ENCODE results near the gene NFIX. TPM values are rescaled to one million over a fixed set of nuclear protein-coding genes. Genes with fewer than 3 reads are reported as not detected.

Gene NFIX
- total and polyA plus RNA-seq, 9 of the 15 experiments (the other 6 are each of a cell fraction or from before 2014, with no cell fraction given), result 0.28 to 26.8 (median 5.4) TPM

DNA sequence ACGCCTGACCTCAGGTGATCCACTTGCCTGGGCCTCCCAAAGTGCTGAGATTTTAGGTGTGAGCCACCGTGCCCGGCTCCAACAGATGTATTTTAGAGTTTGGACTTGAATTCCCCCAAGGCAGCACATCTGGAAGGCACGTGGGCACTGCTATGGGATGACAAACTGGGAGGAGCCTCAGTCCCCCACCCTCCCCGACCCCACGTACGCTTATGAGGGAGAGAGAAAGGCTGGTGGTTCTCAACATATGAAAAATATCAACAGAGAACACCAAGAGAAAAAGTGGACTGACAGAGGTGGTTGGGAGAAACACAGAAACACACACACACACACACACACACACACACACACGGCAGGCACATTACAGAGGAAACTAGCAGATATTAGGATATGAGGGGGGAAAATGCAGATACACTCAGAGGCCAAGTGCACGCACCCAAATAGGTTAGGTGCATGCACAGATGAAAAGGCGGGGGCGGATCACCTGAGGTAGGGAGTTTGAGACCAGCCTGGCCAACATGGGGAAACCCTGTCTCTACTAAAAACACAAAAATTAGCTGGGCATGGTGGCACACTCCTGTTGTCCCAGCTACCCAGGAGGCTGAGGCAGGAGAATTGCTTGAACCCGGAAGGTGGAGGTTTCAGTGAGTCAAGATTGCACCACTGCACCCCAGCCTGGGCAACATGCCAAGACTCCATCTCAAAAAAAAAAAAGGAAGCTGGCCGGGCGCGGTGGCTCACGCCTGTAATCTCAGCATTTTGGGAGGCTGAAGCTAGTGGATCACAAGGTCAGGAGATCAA is 151.7 kb downstream of the NFIX start (continued):
- TF ChIP-seq RAD21 (CRISPR knock-in tag; conservative IDR thresholded peaks at IDR 0.05 in 1 of 2, IDR thresholded peaks at IDR 0.05 in 1 of 2), result no peak
- no peak for TF ChIP-seq RUNX1 (IDR thresholded peaks at IDR 0.05; ENCODE audit: low read depth)
- TF ChIP-seq ATF3 (IDR thresholded peaks at IDR 0.05), result peak; percentile 73
- no peak for TF ChIP-seq ATF3 (CRISPR knock-in tag; conservative IDR thresholded peaks at IDR 0.05)
- peak; percentile 41; the same call in 1 of the 2 replicates for TF ChIP-seq TRIM28 (IDR thresholded peaks at IDR 0.05)
- TF ChIP-seq, protein P1, sequence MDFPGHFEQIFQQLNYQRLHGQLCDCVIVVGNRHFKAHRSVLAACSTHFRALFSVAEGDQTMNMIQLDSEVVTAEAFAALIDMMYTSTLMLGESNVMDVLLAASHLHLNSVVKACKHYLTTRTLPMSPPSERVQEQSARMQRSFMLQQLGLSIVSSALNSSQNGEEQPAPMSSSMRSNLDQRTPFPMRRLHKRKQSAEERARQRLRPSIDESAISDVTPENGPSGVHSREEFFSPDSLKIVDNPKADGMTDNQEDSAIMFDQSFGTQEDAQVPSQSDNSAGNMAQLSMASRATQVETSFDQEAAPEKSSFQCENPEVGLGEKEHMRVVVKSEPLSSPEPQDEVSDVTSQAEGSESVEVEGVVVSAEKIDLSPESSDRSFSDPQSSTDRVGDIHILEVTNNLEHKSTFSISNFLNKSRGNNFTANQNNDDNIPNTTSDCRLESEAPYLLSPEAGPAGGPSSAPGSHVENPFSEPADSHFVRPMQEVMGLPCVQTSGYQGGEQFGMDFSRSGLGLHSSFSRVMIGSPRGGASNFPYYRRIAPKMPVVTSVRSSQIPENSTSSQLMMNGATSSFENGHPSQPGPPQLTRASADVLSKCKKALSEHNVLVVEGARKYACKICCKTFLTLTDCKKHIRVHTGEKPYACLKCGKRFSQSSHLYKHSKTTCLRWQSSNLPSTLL (IDR thresholded peaks at IDR 0.05), result 0 out of 2 replicates have a peak, but pooled peaks have one; percentile 46
- TF ChIP-seq BHLHE40 (IDR thresholded peaks at IDR 0.05; ENCODE audit: low read length), result no peak
- TF ChIP-seq, protein P2, sequence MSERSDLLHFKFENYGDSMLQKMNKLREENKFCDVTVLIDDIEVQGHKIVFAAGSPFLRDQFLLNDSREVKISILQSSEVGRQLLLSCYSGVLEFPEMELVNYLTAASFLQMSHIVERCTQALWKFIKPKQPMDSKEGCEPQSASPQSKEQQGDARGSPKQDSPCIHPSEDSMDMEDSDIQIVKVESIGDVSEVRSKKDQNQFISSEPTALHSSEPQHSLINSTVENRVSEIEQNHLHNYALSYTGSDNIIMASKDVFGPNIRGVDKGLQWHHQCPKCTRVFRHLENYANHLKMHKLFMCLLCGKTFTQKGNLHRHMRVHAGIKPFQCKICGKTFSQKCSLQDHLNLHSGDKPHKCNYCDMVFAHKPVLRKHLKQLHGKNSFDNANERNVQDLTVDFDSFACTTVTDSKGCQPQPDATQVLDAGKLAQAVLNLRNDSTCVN (CRISPR knock-in tag; IDR thresholded peaks at IDR 0.05), result peak; percentile 50; the same call in 1 of the 2 replicates
- no peak for TF ChIP-seq ZSCAN32 (CRISPR knock-in tag; IDR thresholded peaks at IDR 0.05)
- TF ChIP-seq, protein P3, sequence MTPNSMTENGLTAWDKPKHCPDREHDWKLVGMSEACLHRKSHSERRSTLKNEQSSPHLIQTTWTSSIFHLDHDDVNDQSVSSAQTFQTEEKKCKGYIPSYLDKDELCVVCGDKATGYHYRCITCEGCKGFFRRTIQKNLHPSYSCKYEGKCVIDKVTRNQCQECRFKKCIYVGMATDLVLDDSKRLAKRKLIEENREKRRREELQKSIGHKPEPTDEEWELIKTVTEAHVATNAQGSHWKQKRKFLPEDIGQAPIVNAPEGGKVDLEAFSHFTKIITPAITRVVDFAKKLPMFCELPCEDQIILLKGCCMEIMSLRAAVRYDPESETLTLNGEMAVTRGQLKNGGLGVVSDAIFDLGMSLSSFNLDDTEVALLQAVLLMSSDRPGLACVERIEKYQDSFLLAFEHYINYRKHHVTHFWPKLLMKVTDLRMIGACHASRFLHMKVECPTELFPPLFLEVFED (CRISPR knock-in tag; conservative IDR thresholded peaks at IDR 0.05), result no peak
- no peak for TF ChIP-seq ZC3H8 (IDR thresholded peaks at IDR 0.05)
- TF ChIP-seq LARP7 (IDR thresholded peaks at IDR 0.05), result no peak
- TF ChIP-seq SAFB2 (IDR thresholded peaks at IDR 0.05; ENCODE audit: borderline replicate concordance, low read depth, low read length, severe bottlenecking), result no peak
- no peak for TF ChIP-seq ZNF324 (CRISPR knock-in tag; IDR thresholded peaks at IDR 0.05)
- no peak for TF ChIP-seq NFRKB (IDR thresholded peaks at IDR 0.05; ENCODE audit: low read depth)
- peak; percentile 80 for TF ChIP-seq CEBPG (CRISPR knock-in tag; IDR thresholded peaks at IDR 0.05)
- peak; percentile 61 to 82 for TF ChIP-seq CEBPG (tag; conservative IDR thresholded peaks at IDR 0.05 in 1 of 2, IDR thresholded peaks at IDR 0.05 in 1 of 2)
- TF ChIP-seq RBM34 (IDR thresholded peaks at IDR 0.05; ENCODE audit: borderline replicate concordance, insufficient read depth, low read length), result no peak
- TF ChIP-seq HDGF (IDR thresholded peaks at IDR 0.05), result peak; percentile 59; the same call in 1 of the 2 replicates
- peak; percentile 73; the same call in 1 of the 2 replicates for TF ChIP-seq CC2D1A (IDR thresholded peaks at IDR 0.05)
- TF ChIP-seq FOSL1 (tag; conservative IDR thresholded peaks at IDR 0.05), result peak; percentile 55
- TF ChIP-seq ZNF239 (CRISPR knock-in tag; IDR thresholded peaks at IDR 0.05), result no peak
